GM20431 (cell line): ENCODE data around the gene OR7G1.

ENCODE experiments used
- in situ Hi-C: fragments of 300-500 bp; cut with MseI, MboI; formaldehyde crosslinking; loops from one replicate; pipeline ENCODE4 v1.15.0; 2020; ENCODE audit warnings: low sequenced_read_pairs; ENCODE audit not compliant: unreplicated experiment

Gene OR7G1

GRCh38 chr19:9115307-9115813 lies at the start of gene OR7G1:
OR7G1 (minus strand) TSS chr19:9115763; CDS start chr19:9115763, 0 bp downstream.
- in situ Hi-C loops, result no loop called here

GRCh38 chr19:9165261-9165660 lies 49.7 kb upstream of the OR7G1 start:
- in situ Hi-C loops, result no loop called here

- in situ Hi-C loops, result no loop called here
Measured at GRCh38 chr19:9161427-9161826, 45.9 kb upstream of the OR7G1 start.

- in situ Hi-C loops, result no loop called here
Measured at GRCh38 chr19:9159891-9160290, 44.3 kb upstream of the OR7G1 start.

GRCh38 chr19:9156304-9156703 lies 40.7 kb upstream of the OR7G1 start:
- in situ Hi-C loops, result no loop called here

GRCh38 chr19:9155591-9155990 lies 40.0 kb upstream of the OR7G1 start:
- in situ Hi-C loops, result no loop called here

GRCh38 chr19:9151367-9151766 lies 35.8 kb upstream of the OR7G1 start:
- in situ Hi-C loops, result no loop called here

- in situ Hi-C loops, result no loop called here
Measured at GRCh38 chr19:9150650-9151049, 35.1 kb upstream of the OR7G1 start.

GRCh38 chr19:9149997-9150396 lies 34.4 kb upstream of the OR7G1 start:
- in situ Hi-C loops, result loop anchor here (25.0 kb wide), 1 partner anchor 637 kb away; no protein-coding TSS in a partner anchor

- in situ Hi-C loops, result loop anchor here (25.0 kb wide), 1 partner anchor 639 kb away; no protein-coding TSS in a partner anchor
Measured at GRCh38 chr19:9148697-9149096, 33.1 kb upstream of the OR7G1 start.

- in situ Hi-C loops, result loop anchor here (25.0 kb wide), 1 partner anchor 640 kb away; no protein-coding TSS in a partner anchor
Measured at GRCh38 chr19:9146882-9147281, 31.3 kb upstream of the OR7G1 start.

GRCh38 chr19:9144920-9145319 lies 29.4 kb upstream of the OR7G1 start:
- in situ Hi-C loops, result loop anchor here (25.0 kb wide), 1 partner anchor 642 kb away; no protein-coding TSS in a partner anchor

GRCh38 chr19:9140159-9140874 lies 24.8 kb upstream of the OR7G1 start, which contains the start of gene ZNF317:
ZNF317 (plus strand) TSS chr19:9140397; CDS start chr19:9156017, 15,620 bp downstream.
- in situ Hi-C loops, result loop anchor here (25.0 kb wide), 1 partner anchor 647 kb away; no protein-coding TSS in a partner anchor

- in situ Hi-C loops, result loop anchor here (25.0 kb wide), 1 partner anchor 648 kb away; no protein-coding TSS in a partner anchor
Measured at GRCh38 chr19:9139609-9140158, 24.1 kb upstream of the OR7G1 start.

GRCh38 chr19:9132422-9132821 lies 16.9 kb upstream of the OR7G1 start:
- in situ Hi-C loops, result loop anchor here (25.0 kb wide), 1 partner anchor 655 kb away; no protein-coding TSS in a partner anchor

GRCh38 chr19:9130965-9131364 lies 15.4 kb upstream of the OR7G1 start:
- in situ Hi-C loops, result loop anchor here (25.0 kb wide), 1 partner anchor 656 kb away; no protein-coding TSS in a partner anchor

- in situ Hi-C loops, result loop anchor here (25.0 kb wide), 1 partner anchor 659 kb away; no protein-coding TSS in a partner anchor
Measured at GRCh38 chr19:9128171-9128570, 12.6 kb upstream of the OR7G1 start.

GRCh38 chr19:9126900-9127405 lies 11.4 kb upstream of the OR7G1 start, which contains the start of gene OR7G3:
OR7G3 (minus strand) TSS chr19:9126950; CDS start chr19:9126950, 0 bp downstream.
- in situ Hi-C loops, result loop anchor here (25.0 kb wide), 1 partner anchor 660 kb away; no protein-coding TSS in a partner anchor

GRCh38 chr19:9116547-9116946 lies 984 bp upstream of the OR7G1 start:
- in situ Hi-C loops, result no loop called here

- in situ Hi-C loops, result no loop called here
Measured at GRCh38 chr19:9109959-9110358, 5.6 kb downstream of the OR7G1 start.
